ENCODE measurements around the gene EIF1. TPM values are rescaled to one million over a fixed set of nuclear protein-coding genes. Genes with fewer than 3 reads are reported as not detected.
"Not testable (repeated sequence)": the region's sequence is repeated elsewhere in the genome, so short reads cannot be mapped to it uniquely, and the experiment has no call there.

The EIF1 gene
- total RNA-seq, 2 donors from 2014 or later: 526 to 573 TPM

- 89 to 92% methylated on average over 4 to 7 of the region's 7 CpGs for WGBS, 2 experiments (ENCODE audit: insufficient coverage in 1 of 2, insufficient read length in 1 of 2)
- no peak for TF ChIP-seq CTCF (conservative IDR thresholded peaks at IDR 0.05)
- DNase-seq: peak; percentile 33
- Mint-ChIP-seq H3K4me1 (peaks cover 19% of the 10 kb centered on the region), H3K27me3 (ENCODE audit: insufficient read depth) (peaks cover 9% of the 10 kb centered on the region), H3K9me3 (peaks cover 3% of the 10 kb centered on the region), H3K27ac (no peak overlapping the region), H3K36me3 (ENCODE audit: low read depth) (no peaks in the 10 kb centered on the region), H3K4me3 (no peak overlapping the region)
- H3K9me3 ChIP-seq (ENCODE audit: control insufficient read depth, low read length): no peaks in the 10 kb centered on the region
- peaks cover 6% of the 10 kb centered on the region for H3K27me3 ChIP-seq (ENCODE audit: control insufficient read depth, insufficient read depth, low read length, poor library complexity, severe bottlenecking)
- H3K4me1 ChIP-seq (ENCODE audit: control insufficient read depth, insufficient read depth, low read length): peaks cover 2% of the 10 kb centered on the region
- no peak overlapping the region for H3K9ac ChIP-seq (ENCODE audit: extremely low read depth, low read length, poor library complexity, severe bottlenecking)
- H3K27ac ChIP-seq (ENCODE audit: low read depth, low read length): no peak overlapping the region
- no peak overlapping the region for H3K4me3 ChIP-seq (ENCODE audit: low read length)
- H3K36me3 ChIP-seq (ENCODE audit: control insufficient read depth, insufficient read depth, low read length): no peaks in the 10 kb centered on the region
Measured at GRCh38 chr17:41672153-41672552, 16.5 kb upstream of the EIF1 start.

- 76 to 84% methylated on average over 3 to 7 of the region's 7 CpGs for WGBS, 2 experiments (ENCODE audit: insufficient coverage in 1 of 2, insufficient read length in 1 of 2)
- H3K27me3 Mint-ChIP-seq (ENCODE audit: insufficient read depth); H3K9ac ChIP-seq (ENCODE audit: extremely low read depth, low read length, poor library complexity, severe bottlenecking); H3K9me3 ChIP-seq (ENCODE audit: control insufficient read depth, low read length); H3K4me3 ChIP-seq (ENCODE audit: low read length); H3K27me3 ChIP-seq (ENCODE audit: control insufficient read depth, insufficient read depth, low read length, poor library complexity, severe bottlenecking); H3K36me3 Mint-ChIP-seq (ENCODE audit: low read depth); H3K27ac ChIP-seq (ENCODE audit: low read depth, low read length); H3K9me3 Mint-ChIP-seq; H3K36me3 ChIP-seq (ENCODE audit: control insufficient read depth, insufficient read depth, low read length); H3K4me1 ChIP-seq (ENCODE audit: control insufficient read depth, insufficient read depth, low read length): not testable (repeated sequence)
- Mint-ChIP-seq H3K4me3 (peak overlapping the region; percentile 20), H3K4me1 (peaks cover 27% of the 10 kb centered on the region), H3K27ac (peak overlapping the region; percentile 76)
- peak; percentile 65 for DNase-seq
Measured at GRCh38 chr17:41675157-41676057, 13.3 kb upstream of the EIF1 start.

GRCh38 chr17:41676058-41676419 lies 12.6 kb upstream of the EIF1 start:
- no peak overlapping the region for H3K9ac ChIP-seq (ENCODE audit: extremely low read depth, low read length, poor library complexity, severe bottlenecking)
- H3K27me3 ChIP-seq (ENCODE audit: control insufficient read depth, insufficient read depth, low read length, poor library complexity, severe bottlenecking): no peaks in the 10 kb centered on the region
- no peaks in the 10 kb centered on the region for H3K36me3 Mint-ChIP-seq (ENCODE audit: low read depth)
- DNase-seq: no peak
- WGBS, 2 experiments (ENCODE audit: insufficient coverage in 1 of 2, insufficient read length in 1 of 2): 90 to 100% methylated on average over 1 to 3 of the region's 3 CpGs
- H3K27me3 Mint-ChIP-seq (ENCODE audit: insufficient read depth): no peaks in the 10 kb centered on the region
- no peaks in the 10 kb centered on the region for H3K36me3 ChIP-seq (ENCODE audit: control insufficient read depth, insufficient read depth, low read length)
- no peaks in the 10 kb centered on the region for H3K9me3 ChIP-seq (ENCODE audit: control insufficient read depth, low read length)
- peaks cover 29% of the 10 kb centered on the region for H3K4me1 Mint-ChIP-seq
- no peak overlapping the region for H3K4me3 ChIP-seq (ENCODE audit: low read length)
- peaks cover 8% of the 10 kb centered on the region for H3K9me3 Mint-ChIP-seq
- peaks cover 2% of the 10 kb centered on the region for H3K4me1 ChIP-seq (ENCODE audit: control insufficient read depth, insufficient read depth, low read length)
- no peak for TF ChIP-seq CTCF (conservative IDR thresholded peaks at IDR 0.05)
- H3K4me3 Mint-ChIP-seq: peak overlapping the region; percentile 20
- no peak overlapping the region for H3K27ac ChIP-seq (ENCODE audit: low read depth, low read length)
- peak overlapping the region; percentile 76 for H3K27ac Mint-ChIP-seq

Measured in endodermal cell (in vitro differentiated cells).